Omental fat pad (tissue), 4 donors: Measurements from ENCODE around the gene TALDO1. TPM values are rescaled to one million over a fixed set of nuclear protein-coding genes. Genes with fewer than 3 reads are reported as not detected.

Experiments used
- ATAC-seq: fragments of 150-250 bp; one replicate; pipeline ENCODE4 v1.9.1; 2016; ENCODE audit warnings: mild to moderate bottlenecking, moderate library complexity; ENCODE audit not compliant: low FRiP score
- DNase-seq: peaks from one replicate; pipeline ENCODE4 v3.0.0-alpha.2; 2019; ENCODE audit warnings: low spot score
- CTCF ChIP-seq, 3 donors: fragments of 450-650 bp; IDR thresholded peaks; one replicate each; pipeline ENCODE4 v1.5.1; 2016 to 2017; ENCODE audit warnings: antibody characterized with exemption in 3 of 3, mild to moderate bottlenecking in 3 of 3, moderate library complexity in 2 of 3
- total RNA-seq, 4 donors: library from RNA; depleted of rRNA; stranded (reverse); fragments of >200 nt; gene quantifications; one replicate each; pipeline ENCODE4 v1.1.0, GENCODE V29; 2016

The TALDO1 gene
- total RNA-seq, 4 donors from 2014 or later: 183 to 295 (median 239) TPM

- ATAC-seq (peak; percentile 88), DNase-seq (peak; percentile 72)
- no peak for TF ChIP-seq CTCF (IDR thresholded peaks at IDR 0.05)
These were observed 30.3 kb downstream of the TALDO1 start, which contains the start of gene GATD1 for GRCh38 chr11:777288-778255. Gene GATD1 (minus strand): TSS chr11:777487. CDS start chr11:777462, 25 bp downstream.

- no peak for DNase-seq
- TF ChIP-seq CTCF (IDR thresholded peaks at IDR 0.05): no peak
- ATAC-seq: no peak
These were observed 32.0 kb downstream of the TALDO1 start for GRCh38 chr11:778976-779954.

GRCh38 chr11:779955-780532, 32.8 kb downstream of the TALDO1 start:
- no peak for TF ChIP-seq CTCF (IDR thresholded peaks at IDR 0.05)
- DNase-seq: no peak

GRCh38 chr11:782264-783174, 35.3 kb downstream of the TALDO1 start:
- TF ChIP-seq CTCF (IDR thresholded peaks at IDR 0.05): no peak
- DNase-seq (no peak), ATAC-seq (no peak)

More at GRCh38 chr11:779955-780532, 32.8 kb downstream of the TALDO1 start:
- ATAC-seq: no peak

- DNase-seq (no peak), ATAC-seq (peak; percentile 92)
- TF ChIP-seq CTCF (IDR thresholded peaks at IDR 0.05): no peak
These were observed 36.3 kb downstream of the TALDO1 start for GRCh38 chr11:783581-784015.
